ENCODE measurements around the gene GSPT1. TPM values are rescaled to one million over a fixed set of nuclear protein-coding genes. Genes with fewer than 3 reads are reported as not detected.
A peak's percentile ranks its signal among the peaks of the same experiment; 100 is the strongest.

Gene GSPT1
- total RNA-seq, 1 experiment from 2014 or later, result 111 TPM

DNA sequence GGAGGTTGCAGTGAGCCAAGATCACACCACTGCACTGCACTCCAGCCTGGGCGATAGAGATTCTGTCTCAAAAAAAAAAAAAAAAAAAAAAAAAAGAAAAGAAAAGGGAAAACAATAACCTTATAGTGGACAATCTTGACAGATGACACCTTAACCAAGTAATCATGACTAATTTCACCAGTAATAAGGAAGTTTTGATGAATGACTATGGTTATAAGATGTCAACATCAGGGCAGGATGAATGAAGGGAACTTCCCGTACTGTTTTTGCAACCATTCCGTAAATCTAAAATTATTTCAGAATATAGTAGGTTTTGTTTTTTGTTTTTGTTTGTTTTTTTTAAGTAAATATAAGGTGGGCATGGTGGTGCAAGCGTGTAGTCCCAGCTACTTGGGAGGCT is 23.0 kb downstream of the GSPT1 start:
- H3K27ac ChIP-seq, result no peak overlapping the region
- H3K27me3 ChIP-seq, result no peaks in the 10 kb centered on the region
- H3K36me3 ChIP-seq, result peaks cover 40% of the 10 kb centered on the region
- H3K4me3 ChIP-seq, result no peak overlapping the region
- no peak for DNase-seq
- no peaks in the 10 kb centered on the region for H3K4me1 ChIP-seq
- no peaks in the 10 kb centered on the region for H3K9me3 ChIP-seq (replicated peaks)

DNA sequence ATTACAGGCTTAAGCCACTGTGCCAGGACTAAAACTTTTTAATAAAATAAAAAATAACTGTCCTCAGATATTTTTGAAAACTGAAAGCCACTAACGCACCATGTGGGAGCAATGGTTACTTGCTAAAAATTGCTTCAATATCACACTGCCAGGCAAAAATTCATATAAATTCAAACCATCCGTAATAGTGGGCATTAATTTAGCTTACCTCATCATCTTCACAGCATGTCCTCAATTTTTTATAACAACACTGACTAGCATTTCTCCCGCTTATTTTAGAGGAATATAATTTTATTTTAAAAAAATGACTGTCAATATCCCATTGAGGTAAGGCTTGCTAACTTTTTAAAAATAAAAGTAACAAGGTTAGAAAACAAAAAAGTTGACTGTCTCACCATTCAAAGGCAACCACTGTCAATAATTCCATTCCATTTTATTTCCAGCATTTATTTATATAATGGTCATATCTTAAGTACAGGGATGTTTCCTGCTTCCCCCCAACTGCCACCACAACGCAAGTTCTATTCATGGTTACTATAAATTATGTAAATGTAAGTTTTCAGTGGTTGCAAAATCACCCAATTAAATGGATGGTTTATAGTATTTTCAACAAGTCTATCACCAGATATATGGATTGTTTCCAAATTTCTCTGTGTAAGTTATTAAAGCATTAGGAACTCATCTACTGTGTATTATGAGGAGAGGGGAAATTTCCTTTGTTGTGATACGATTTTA is 25.4 kb downstream of the GSPT1 start:
- Histone ChIP-seq H3K27ac (no peak overlapping the region), H3K9me3 (replicated peaks) (no peaks in the 10 kb centered on the region), H3K36me3 (peaks cover 49% of the 10 kb centered on the region), H3K4me3 (no peak overlapping the region), H3K4me1 (no peaks in the 10 kb centered on the region), H3K27me3 (no peaks in the 10 kb centered on the region)
- DNase-seq, result no peak

DNA sequence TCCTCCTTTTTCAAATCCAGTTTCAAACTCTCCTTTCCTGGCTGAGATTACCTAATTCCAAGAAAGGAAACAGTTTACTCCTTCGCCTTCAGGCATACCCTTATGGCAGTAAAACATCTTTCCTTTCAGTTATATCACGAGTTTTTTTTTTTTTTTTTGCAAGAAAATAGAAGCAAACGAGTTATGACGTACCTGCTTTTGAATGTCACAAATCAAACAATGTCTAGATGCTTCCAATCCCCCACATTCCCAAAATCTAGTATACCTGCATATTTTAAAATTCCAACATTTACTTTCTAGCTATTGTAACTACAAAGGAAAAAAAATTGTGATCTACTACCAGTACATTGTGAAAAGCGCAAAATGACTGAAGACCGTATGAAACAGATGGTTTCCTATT is 28.9 kb downstream of the GSPT1 start:
- H3K27me3 ChIP-seq, result no peaks in the 10 kb centered on the region
- H3K36me3 ChIP-seq, result peaks cover 55% of the 10 kb centered on the region
- no peaks in the 10 kb centered on the region for H3K4me1 ChIP-seq
- no peaks in the 10 kb centered on the region for H3K9me3 ChIP-seq (replicated peaks)
- H3K27ac ChIP-seq, result no peak overlapping the region
- no peak overlapping the region for H3K4me3 ChIP-seq
- no peak for DNase-seq

GRCh38 chr16:11884035-11884434 is 31.7 kb downstream of the GSPT1 start:
- no peaks in the 10 kb centered on the region for H3K9me3 ChIP-seq (replicated peaks)
- H3K36me3 ChIP-seq, result peaks cover 56% of the 10 kb centered on the region
- H3K4me1 ChIP-seq, result no peaks in the 10 kb centered on the region
- H3K27ac ChIP-seq, result no peak overlapping the region
- no peak for DNase-seq
- H3K4me3 ChIP-seq, result no peak overlapping the region
- no peaks in the 10 kb centered on the region for H3K27me3 ChIP-seq

DNA sequence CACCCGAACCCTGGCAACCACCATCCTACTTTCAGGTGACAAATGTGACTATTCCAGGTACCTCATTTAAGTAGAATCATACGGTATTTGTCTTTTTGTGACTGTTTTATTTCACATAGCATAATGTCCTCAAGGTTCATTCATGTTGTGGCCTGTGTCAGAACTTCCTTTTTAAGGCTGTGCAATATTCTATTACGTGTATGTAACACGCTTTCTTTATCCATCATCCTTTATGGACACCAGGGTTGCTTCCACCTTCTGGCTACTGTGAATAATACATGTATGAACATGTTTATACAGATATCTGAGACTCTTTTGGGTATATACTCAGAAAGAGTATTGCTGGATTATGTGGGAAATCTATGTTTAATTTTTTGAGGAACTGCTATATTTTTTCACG is 35.7 kb downstream of the GSPT1 start:
- Histone ChIP-seq H3K4me1 (no peaks in the 10 kb centered on the region), H3K36me3 (peaks cover 62% of the 10 kb centered on the region), H3K4me3 (no peak overlapping the region), H3K9me3 (replicated peaks) (no peaks in the 10 kb centered on the region), H3K27ac (no peak overlapping the region), H3K27me3 (no peaks in the 10 kb centered on the region)
- no peak for DNase-seq

DNA sequence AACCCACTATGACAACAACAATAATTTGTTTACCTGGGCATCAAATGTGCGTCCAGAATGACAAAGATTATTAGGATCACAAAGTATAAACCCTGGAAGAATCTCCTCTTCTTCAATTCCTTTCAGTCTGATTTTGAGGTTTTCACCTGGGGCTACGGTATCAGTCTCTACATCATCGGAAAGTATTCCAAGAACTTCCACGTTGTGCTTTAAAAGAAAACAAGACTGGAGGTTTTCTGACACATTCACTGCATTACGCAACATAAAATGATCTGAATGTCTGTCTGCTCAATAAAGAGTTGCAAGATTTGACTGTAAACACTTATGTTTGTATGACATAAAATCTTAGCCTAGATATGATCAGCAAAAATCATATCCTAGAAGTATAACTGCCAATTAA is 38.4 kb downstream of the GSPT1 start:
- no peak for DNase-seq
- Histone ChIP-seq H3K27ac (no peak overlapping the region), H3K4me3 (no peak overlapping the region), H3K9me3 (replicated peaks) (no peaks in the 10 kb centered on the region), H3K4me1 (no peaks in the 10 kb centered on the region), H3K36me3 (peaks cover 67% of the 10 kb centered on the region), H3K27me3 (no peaks in the 10 kb centered on the region)

GRCh38 chr16:11876306-11876705 is 39.5 kb downstream of the GSPT1 start:
- DNase-seq, result no peak
- Histone ChIP-seq H3K27ac (no peak overlapping the region), H3K36me3 (peaks cover 69% of the 10 kb centered on the region), H3K9me3 (replicated peaks) (no peaks in the 10 kb centered on the region), H3K4me1 (no peaks in the 10 kb centered on the region), H3K27me3 (no peaks in the 10 kb centered on the region), H3K4me3 (no peak overlapping the region)

GRCh38 chr16:11875721-11876120 is 40.0 kb downstream of the GSPT1 start:
- Histone ChIP-seq H3K4me3 (no peak overlapping the region), H3K9me3 (replicated peaks) (no peaks in the 10 kb centered on the region), H3K4me1 (no peaks in the 10 kb centered on the region), H3K27ac (no peak overlapping the region), H3K36me3 (peaks cover 74% of the 10 kb centered on the region), H3K27me3 (no peaks in the 10 kb centered on the region)
- DNase-seq, result no peak

GRCh38 chr16:11871193-11871592 is 44.6 kb downstream of the GSPT1 start:
- no peak overlapping the region for H3K4me3 ChIP-seq
- no peaks in the 10 kb centered on the region for H3K9me3 ChIP-seq (replicated peaks)
- no peak overlapping the region for H3K27ac ChIP-seq
- peaks cover 58% of the 10 kb centered on the region for H3K36me3 ChIP-seq
- H3K4me1 ChIP-seq, result peaks cover 3% of the 10 kb centered on the region; the same call in 1 of the 2 replicates
- H3K27me3 ChIP-seq, result no peaks in the 10 kb centered on the region
- DNase-seq, result peak; percentile 5 to 12

DNA sequence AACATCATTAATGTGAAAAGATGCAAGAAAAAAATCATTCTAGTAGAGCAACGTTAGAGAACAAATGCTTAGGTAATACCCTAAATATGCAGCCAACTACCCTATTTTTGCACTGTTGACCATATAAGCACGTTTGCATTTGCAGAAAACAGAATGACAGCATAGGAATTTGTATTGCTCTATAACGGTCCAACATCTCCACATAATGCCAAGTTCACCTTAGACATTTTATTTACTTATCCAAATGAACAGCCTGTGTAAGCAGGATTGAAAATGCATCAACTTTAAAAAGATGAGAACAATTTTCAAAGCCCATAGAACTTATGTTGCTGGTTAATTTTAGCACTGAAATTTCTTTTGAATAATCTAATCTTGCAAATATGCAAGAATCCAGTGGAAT is 45.4 kb downstream of the GSPT1 start:
- Histone ChIP-seq H3K27me3 (no peaks in the 10 kb centered on the region), H3K9me3 (replicated peaks) (no peaks in the 10 kb centered on the region), H3K4me1 (peaks cover 3% of the 10 kb centered on the region; the same call in 1 of the 2 replicates), H3K4me3 (no peak overlapping the region), H3K36me3 (peaks cover 50% of the 10 kb centered on the region), H3K27ac (no peak overlapping the region)
- no peak for DNase-seq

DNA sequence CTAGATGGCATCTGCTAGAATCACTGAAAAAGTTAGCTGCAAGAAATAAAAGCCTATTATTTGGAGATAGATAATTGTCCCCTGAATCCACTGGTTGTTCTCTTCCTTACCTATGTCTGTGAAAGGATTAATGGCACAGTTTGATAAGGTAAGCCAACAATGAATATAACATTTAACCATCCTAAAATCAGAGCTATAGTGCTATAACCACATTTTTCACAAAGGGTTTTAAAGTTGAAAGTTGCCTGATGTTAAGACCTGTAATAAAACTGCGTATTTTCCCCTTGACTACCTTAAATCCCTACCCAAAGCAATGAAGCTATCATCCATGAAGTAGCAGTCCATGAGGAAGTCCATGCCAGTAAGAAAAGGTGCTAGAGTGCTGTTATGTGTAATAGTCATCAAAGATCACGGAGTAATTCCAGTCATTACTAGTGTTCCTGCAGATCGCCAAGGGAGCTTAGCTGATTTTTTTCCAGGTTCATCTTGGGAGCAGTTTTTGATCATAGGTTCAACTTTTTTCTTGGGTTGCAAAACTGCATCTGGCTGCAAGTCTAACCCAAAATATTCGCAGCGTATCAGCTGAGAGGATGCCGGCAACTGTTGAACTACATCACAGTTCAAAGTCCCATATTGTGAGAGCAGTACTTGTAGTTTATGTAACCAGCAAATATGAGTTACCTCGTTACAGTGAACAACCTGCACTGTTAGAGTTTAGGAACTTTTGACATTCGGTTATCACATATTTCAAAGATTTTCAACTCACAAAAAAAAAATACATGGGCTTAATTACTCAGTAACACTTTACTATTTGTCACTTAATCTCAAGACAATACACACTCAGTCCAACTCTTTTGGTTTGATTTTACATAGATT is 46.2 kb downstream of the GSPT1 start:
- Histone ChIP-seq H3K27ac (no peak overlapping the region), H3K4me3 (no peak overlapping the region), H3K27me3 (no peaks in the 10 kb centered on the region), H3K9me3 (replicated peaks) (no peaks in the 10 kb centered on the region), H3K36me3 (peaks cover 46% of the 10 kb centered on the region), H3K4me1 (peaks cover 3% of the 10 kb centered on the region; the same call in 1 of the 2 replicates)
- DNase-seq, result no peak

- Histone ChIP-seq H3K9me3 (replicated peaks) (no peaks in the 10 kb centered on the region), H3K4me1 (peaks cover 3% of the 10 kb centered on the region; the same call in 1 of the 2 replicates), H3K4me3 (no peak overlapping the region), H3K36me3 (peaks cover 37% of the 10 kb centered on the region), H3K27ac (no peak overlapping the region), H3K27me3 (no peaks in the 10 kb centered on the region)
- DNase-seq, result no peak
Observed at GRCh38 chr16:11868412-11868980, 47.3 kb downstream of the GSPT1 start.

DNA sequence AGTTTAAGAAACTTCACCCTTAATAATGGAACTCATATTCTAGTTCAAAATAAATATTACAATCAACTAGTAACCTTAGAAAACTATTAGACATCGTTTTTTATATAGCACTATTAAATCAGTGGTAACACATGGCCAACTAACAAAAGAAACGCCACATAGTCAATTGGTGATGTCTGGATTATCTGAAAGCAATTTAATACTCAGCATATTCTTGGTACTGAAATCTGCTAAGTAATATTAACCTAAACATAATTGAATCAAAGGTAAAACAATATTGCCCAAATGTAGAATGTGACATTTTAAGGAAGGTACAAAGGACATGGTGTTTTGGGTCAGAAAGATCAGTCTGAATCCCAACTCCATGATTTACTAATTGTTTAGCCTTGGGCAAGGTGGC is 53.3 kb downstream of the GSPT1 start:
- DNase-seq, result no peak
- Histone ChIP-seq H3K36me3 (no peaks in the 10 kb centered on the region), H3K4me3 (no peak overlapping the region), H3K27ac (no peak overlapping the region), H3K4me1 (peaks cover 3% of the 10 kb centered on the region; the same call in 1 of the 2 replicates), H3K9me3 (replicated peaks) (no peaks in the 10 kb centered on the region), H3K27me3 (no peaks in the 10 kb centered on the region)

GRCh38 chr16:11857161-11857560 is 58.6 kb downstream of the GSPT1 start:
- Histone ChIP-seq H3K4me1 (peaks cover 2% of the 10 kb centered on the region; the same call in 1 of the 2 replicates), H3K36me3 (no peaks in the 10 kb centered on the region), H3K9me3 (replicated peaks) (no peaks in the 10 kb centered on the region), H3K27me3 (no peaks in the 10 kb centered on the region), H3K27ac (no peak overlapping the region), H3K4me3 (no peak overlapping the region)
- DNase-seq, result no peak

Measured in SJCRH30 (cell line).